IMR-90 (cell line): ENCODE measurements around the gene SLC41A1. TPM values are rescaled to one million over a fixed set of nuclear protein-coding genes. Genes with fewer than 3 reads are reported as not detected.

Experiments used
- ATAC-seq: fragments of 200-7000 bp; cut with Tn5 transposase; 2 replicates; pipeline ENCODE4 v1.9.1; 2020; ENCODE audit warnings: low read depth, mild to moderate bottlenecking, moderate library complexity
- BruUV-seq: library from RNA; stranded (reverse); fragments of 400-500 nt; replicated peaks from 2 replicates; lab custom pipeline; 2021; lab: Mats Ljungman, UMichigan
- CTCF ChIA-PET: fragments of 300-600 bp; formaldehyde crosslinking; extraction: SDS; loops from one replicate; lab custom pipeline; 2021; ENCODE audit warnings: antibody characterized with exemption; lab: Yijun Ruan, JAX
- POLR2A ChIA-PET: fragments of 300-600 bp; sonication (Branson Sonifier 250); formaldehyde crosslinking; loops from one replicate; lab custom pipeline; 2022; ENCODE audit warnings: antibody characterized with exemption; ENCODE audit not compliant: unreplicated experiment; lab: Charles Lee
- DNase-seq: peaks from one replicate; pipeline ENCODE4 v3.0.0; 2013
- H2AFZ ChIP-seq: replicated peaks from 2 replicates; pipeline ENCODE3; 2013; ENCODE audit warnings: low read length, mild to moderate bottlenecking; ENCODE audit not compliant: poor library complexity
- H2AK5ac ChIP-seq: 2 replicates; pipeline ENCODE4 v1.6.1; 2013; ENCODE audit warnings: low read depth, low read length, inconsistent platforms
- H2AK9ac ChIP-seq: replicated peaks from 2 replicates; pipeline ENCODE3; 2013; ENCODE audit warnings: mild to moderate bottlenecking, low read depth, low read length, moderate library complexity; ENCODE audit not compliant: poor library complexity
- H2BK120ac ChIP-seq: 2 replicates; pipeline ENCODE4 v1.6.1; 2013; ENCODE audit warnings: low read depth, low read length, inconsistent platforms
- H2BK15ac ChIP-seq: 3 replicates; pipeline ENCODE4 v1.6.1; 2013; ENCODE audit warnings: low read depth, low read length, inconsistent platforms
- H2BK20ac ChIP-seq: 2 replicates; pipeline ENCODE4 v1.6.1; 2013; ENCODE audit warnings: low read depth, mild to moderate bottlenecking, inconsistent platforms, low read length, moderate library complexity
- H2BK5ac ChIP-seq: 2 replicates; pipeline ENCODE4 v1.6.1; 2013; ENCODE audit warnings: mild to moderate bottlenecking, low read depth, low read length, inconsistent platforms; ENCODE audit not compliant: poor library complexity, severe bottlenecking
- H3K14ac ChIP-seq: replicated peaks from 2 replicates; pipeline ENCODE4 v1.6.1; 2013; ENCODE audit warnings: low read depth, low read length, inconsistent platforms
- H3K18ac ChIP-seq: 2 replicates; pipeline ENCODE4 v1.6.1; 2013; ENCODE audit warnings: low read depth, low read length, control low read depth
- H3K23ac ChIP-seq: 2 replicates; pipeline ENCODE4 v1.6.1; 2013; ENCODE audit warnings: low read depth, low read length, inconsistent platforms
- H3K27ac ChIP-seq: 2 replicates; pipeline ENCODE4 v1.5.1; 2013; ENCODE audit warnings: mild to moderate bottlenecking, control low read depth, low read length; ENCODE audit not compliant: insufficient read depth
- H3K27me3 ChIP-seq: 2 replicates; pipeline ENCODE4 v1.6.1; 2013; ENCODE audit warnings: low read length; ENCODE audit not compliant: control insufficient read depth, insufficient read depth
- H3K36me3 ChIP-seq: 2 replicates; pipeline ENCODE4 v1.6.1; 2013; ENCODE audit warnings: low read length, mixed read lengths; ENCODE audit not compliant: control insufficient read depth, insufficient read depth
- H3K4ac ChIP-seq: 2 replicates; pipeline ENCODE4 v1.6.1; 2013; ENCODE audit warnings: low read depth, low read length, inconsistent platforms
- H3K4me1 ChIP-seq: 2 replicates; pipeline ENCODE4 v1.6.1; 2013; ENCODE audit warnings: low read length, mixed read lengths; ENCODE audit not compliant: control insufficient read depth, insufficient read depth
- H3K4me2 ChIP-seq: 2 replicates; pipeline ENCODE4 v1.6.1; 2013; ENCODE audit warnings: low read depth, mild to moderate bottlenecking, control low read depth, low read length, moderate library complexity
- H3K4me3 ChIP-seq: 2 replicates; pipeline ENCODE4 v1.5.1; 2013; ENCODE audit warnings: low read depth, mild to moderate bottlenecking, control low read depth, low read length, moderate library complexity; ENCODE audit not compliant: insufficient read depth
- H3K56ac ChIP-seq: 2 replicates; pipeline ENCODE4 v1.6.1; 2013; ENCODE audit warnings: low read length, inconsistent platforms; ENCODE audit not compliant: insufficient read depth; ENCODE audit errors: extremely low read depth
- H3K79me1 ChIP-seq, 2 experiments: 2 replicates each; pipeline ENCODE4 v1.6.1; 2013; ENCODE audit warnings: low read length in 2 of 2, inconsistent platforms in 1 of 2, low read depth in 1 of 2
- H3K9ac ChIP-seq: 2 replicates; pipeline ENCODE4 v1.6.1; 2013; ENCODE audit warnings: low read depth, low read length, control low read depth
- H3K9me1 ChIP-seq: 2 replicates; pipeline ENCODE4 v1.6.1; 2013; ENCODE audit warnings: low read length, inconsistent platforms; ENCODE audit not compliant: insufficient read depth
- H3K9me3 ChIP-seq: 2 replicates; pipeline ENCODE4 v1.6.1; 2013; ENCODE audit warnings: low read length; ENCODE audit not compliant: control insufficient read depth, insufficient read depth
- H4K20me1 ChIP-seq: 2 replicates; pipeline ENCODE4 v1.6.1; 2013; ENCODE audit warnings: low read length, inconsistent platforms; ENCODE audit not compliant: insufficient read depth
- H4K5ac ChIP-seq: 2 replicates; pipeline ENCODE4 v1.6.1; 2013; ENCODE audit warnings: mild to moderate bottlenecking, low read depth, low read length, control low read depth
- H4K8ac ChIP-seq, 2 experiments: 2 replicates each; pipeline ENCODE4 v1.6.1; 2013; ENCODE audit warnings: low read depth in 2 of 2, low read length in 2 of 2, control low read depth in 1 of 2, inconsistent platforms in 1 of 2
- H4K91ac ChIP-seq: 2 replicates; pipeline ENCODE4 v1.6.1; 2013; ENCODE audit warnings: low read depth, low read length, inconsistent platforms; ENCODE audit not compliant: insufficient read depth
- BHLHE40 ChIP-seq: fragments of 150-350 bp; IDR thresholded peaks from 2 replicates; pipeline ENCODE4 v1.6.1; 2016; ENCODE audit warnings: mild to moderate bottlenecking, low read depth, low read length
- CHD1 ChIP-seq: IDR thresholded peaks from 2 replicates; pipeline ENCODE4 v1.6.1; 2012; ENCODE audit warnings: low read depth, low read length, improper control_type of control experiment
- MXI1 ChIP-seq: IDR thresholded peaks from 2 replicates; pipeline ENCODE4 v1.6.1; 2012; ENCODE audit warnings: low read depth, mild to moderate bottlenecking, low read length, moderate library complexity, borderline replicate concordance
- NFE2L2 ChIP-seq: fragments of 150-350 bp; IDR thresholded peaks from 2 replicates; pipeline ENCODE4 v1.6.1; 2016; ENCODE audit warnings: low read depth, mild to moderate bottlenecking, low read length
- RCOR1 ChIP-seq: IDR thresholded peaks from 2 replicates; pipeline ENCODE4 v1.6.1; 2012; ENCODE audit warnings: mild to moderate bottlenecking, low read length, improper control_type of control experiment; ENCODE audit not compliant: insufficient replicate concordance
- WGBS, 2 experiments: methylation state at CpG; one replicate each; pipeline versions ENCODE4 v1.1.5 to v1.1.7; 2013; ENCODE audit warnings: missing lambda C conversion rate in 2 of 2; ENCODE audit not compliant: insufficient read length in 1 of 2; ENCODE audit errors: extremely low coverage in 2 of 2; 5-methylcytosine and 5-hydroxymethylcytosine counted together
- dilution Hi-C: fragments of 300-500 bp; cut with HindIII; formaldehyde crosslinking; loops from one replicate; pipeline ENCODE4 v1.14.3; 2018; ENCODE audit warnings: low sequenced_read_pairs; ENCODE audit not compliant: unreplicated experiment
- in situ Hi-C: fragments of 300-500 bp; cut with MboI; formaldehyde crosslinking; loops from 3 replicates; pipeline ENCODE4 v1.14.3; 2019; ENCODE audit warnings: low sequenced_read_pairs, inconsistent platforms, mixed read lengths
- intact Hi-C: fragments of 100-400 bp; cut with micrococcal nuclease; formaldehyde crosslinking; loops from 2 replicates; pipeline ENCODE4 v1.10.0; 2022
- polyA plus RNA-seq, 3 experiments: library from polyadenylated mRNA; depleted of rRNA; stranded (reverse); fragments of >200 nt; gene quantifications; 2 replicates each; pipeline ENCODE4 v1.2.3, GENCODE V29; 2012; ENCODE audit warnings: low replicate concordance in 1 of 3
- total RNA-seq: library from RNA; depleted of rRNA; stranded (reverse); fragments of >200 nt; gene quantifications from 2 replicates; pipeline ENCODE4 v1.2.3, GENCODE V29; 2012

Gene SLC41A1
- total and polyA plus RNA-seq, 2 of the 4 experiments (the other 2 are of a cell fraction) = 6.3 to 26.3 TPM

DNA sequence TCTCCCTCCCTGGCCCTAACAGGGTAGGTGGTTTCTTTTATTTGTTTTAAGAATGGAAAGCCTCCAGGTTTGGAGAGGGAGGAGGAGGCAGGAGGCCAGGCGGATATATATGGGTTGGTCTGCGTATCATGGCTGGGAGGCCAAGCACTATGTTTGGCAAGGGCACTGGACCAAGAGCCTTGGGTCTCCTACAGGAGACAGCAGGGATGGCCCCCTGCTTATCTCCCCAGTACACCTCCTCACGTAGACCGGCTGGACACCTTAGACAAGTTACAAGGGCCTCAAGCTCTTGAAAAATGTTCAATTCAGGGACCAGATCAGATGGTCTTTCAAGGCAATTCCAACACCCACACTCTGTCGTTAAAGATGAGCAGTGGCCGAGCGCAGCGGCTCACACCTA lies 10.9 kb downstream of the SLC41A1 start:
- ChIA-PET CTCF (no interaction called here), POLR2A (no interaction called here)
- TF ChIP-seq BHLHE40 (no peak), MXI1 (no peak), NFE2L2 (no peak), RCOR1 (no peak), CHD1 (no peak)
- peaks cover 12 to 18% of the 10 kb centered on the region in 2 experiments for H3K79me1 ChIP-seq
- no peak overlapping the region for H3K9ac ChIP-seq
- no peaks in the 10 kb centered on the region for H3K27me3 ChIP-seq
- in situ Hi-C loops = no loop called here
- no peak overlapping the region for H3K4me3 ChIP-seq
- dilution Hi-C loops = no loop called here
- no peak overlapping the region for H4K91ac ChIP-seq
- H3K27ac ChIP-seq = no peak overlapping the region
- H3K18ac ChIP-seq = no peak overlapping the region
- H2AK9ac ChIP-seq = no peak overlapping the region
- no TSS peak for BruUV-seq
- no peak overlapping the region for H2AFZ ChIP-seq
- peaks cover 4% of the 10 kb centered on the region; the same call in 1 of the 2 replicates for H3K9me1 ChIP-seq
- peaks cover 36% of the 10 kb centered on the region for H3K36me3 ChIP-seq
- H3K14ac ChIP-seq = no peak overlapping the region
- H3K9me3 ChIP-seq = no peaks in the 10 kb centered on the region
- H3K4me2 ChIP-seq = no peak overlapping the region
- H3K4ac ChIP-seq = no peak overlapping the region
- no peak overlapping the region for H4K5ac ChIP-seq
- 100% methylated on average over 2 of the region's 8 CpGs; no CpG with 5 or more reads in 1 of the 2 experiments for WGBS, 2 experiments
- H2BK5ac ChIP-seq = no peak overlapping the region
- H3K56ac ChIP-seq = no peak overlapping the region
- H4K20me1 ChIP-seq = 0 out of 2 replicates have a peak, but pooled peaks cover 6% of the 10 kb centered on the region
- ATAC-seq = no peak
- intact Hi-C loops = no loop called here
- H3K23ac ChIP-seq = no peak overlapping the region
- H2BK20ac ChIP-seq = no peak overlapping the region
- H3K4me1 ChIP-seq = no peaks in the 10 kb centered on the region
- H2AK5ac ChIP-seq = no peak overlapping the region
- no peak for DNase-seq
- no peak overlapping the region for H4K8ac ChIP-seq
- H2BK120ac ChIP-seq = no peak overlapping the region
- no peak overlapping the region for H2BK15ac ChIP-seq
